ENCODE results near the gene PLEKHA7.

Gene PLEKHA7

GRCh38 chr11:16841984-16842383 is 172.2 kb downstream of the PLEKHA7 start:
- no peak for TF ChIP-seq POLR2A (IDR thresholded peaks at IDR 0.05; ENCODE audit: low read length)
- no peak for TF ChIP-seq GATA1 (IDR thresholded peaks at IDR 0.05; ENCODE audit: low read depth, low read length)
- DNase-seq = no peak

GRCh38 chr11:16841481-16841880 is 172.7 kb downstream of the PLEKHA7 start:
- DNase-seq = no peak
- no peak for TF ChIP-seq GATA1 (IDR thresholded peaks at IDR 0.05; ENCODE audit: low read depth, low read length)
- TF ChIP-seq POLR2A (IDR thresholded peaks at IDR 0.05; ENCODE audit: low read length) = no peak

- DNase-seq = no peak
- no peak for TF ChIP-seq GATA1 (IDR thresholded peaks at IDR 0.05; ENCODE audit: low read depth, low read length)
- TF ChIP-seq POLR2A (IDR thresholded peaks at IDR 0.05; ENCODE audit: low read length) = no peak
Measured at GRCh38 chr11:16840951-16841350, 173.3 kb downstream of the PLEKHA7 start.

GRCh38 chr11:16839821-16840220 is 174.4 kb downstream of the PLEKHA7 start:
- no peak for TF ChIP-seq GATA1 (IDR thresholded peaks at IDR 0.05; ENCODE audit: low read depth, low read length)
- TF ChIP-seq POLR2A (IDR thresholded peaks at IDR 0.05; ENCODE audit: low read length) = no peak
- DNase-seq = no peak

- TF ChIP-seq POLR2A (IDR thresholded peaks at IDR 0.05; ENCODE audit: low read length) = no peak
- no peak for TF ChIP-seq GATA1 (IDR thresholded peaks at IDR 0.05; ENCODE audit: low read depth, low read length)
- no peak for DNase-seq
Measured at GRCh38 chr11:16834384-16834783, 179.8 kb downstream of the PLEKHA7 start.

- TF ChIP-seq POLR2A (IDR thresholded peaks at IDR 0.05; ENCODE audit: low read length) (no peak), GATA1 (IDR thresholded peaks at IDR 0.05; ENCODE audit: low read depth, low read length) (no peak)
- no peak for DNase-seq
Measured at GRCh38 chr11:16833026-16833425, 181.2 kb downstream of the PLEKHA7 start.

GRCh38 chr11:16832193-16832539 is 182.0 kb downstream of the PLEKHA7 start:
- TF ChIP-seq POLR2A (IDR thresholded peaks at IDR 0.05; ENCODE audit: low read length) (no peak), GATA1 (IDR thresholded peaks at IDR 0.05; ENCODE audit: low read depth, low read length) (no peak)
- DNase-seq = no peak

- TF ChIP-seq GATA1 (IDR thresholded peaks at IDR 0.05; ENCODE audit: low read depth, low read length) (no peak), POLR2A (IDR thresholded peaks at IDR 0.05; ENCODE audit: low read length) (no peak)
- no peak for DNase-seq
Measured at GRCh38 chr11:16831316-16832192, 182.7 kb downstream of the PLEKHA7 start.

GRCh38 chr11:16827139-16827538 is 187.1 kb downstream of the PLEKHA7 start:
- TF ChIP-seq GATA1 (IDR thresholded peaks at IDR 0.05; ENCODE audit: low read depth, low read length) (no peak), POLR2A (IDR thresholded peaks at IDR 0.05; ENCODE audit: low read length) (no peak)
- DNase-seq = no peak

GRCh38 chr11:16825968-16826367 is 188.2 kb downstream of the PLEKHA7 start:
- no peak for DNase-seq
- TF ChIP-seq POLR2A (IDR thresholded peaks at IDR 0.05; ENCODE audit: low read length) (no peak), GATA1 (IDR thresholded peaks at IDR 0.05; ENCODE audit: low read depth, low read length) (no peak)

GRCh38 chr11:16825101-16825500 is 189.1 kb downstream of the PLEKHA7 start:
- no peak for DNase-seq
- TF ChIP-seq POLR2A (IDR thresholded peaks at IDR 0.05; ENCODE audit: low read length) = no peak
- no peak for TF ChIP-seq GATA1 (IDR thresholded peaks at IDR 0.05; ENCODE audit: low read depth, low read length)

- TF ChIP-seq GATA1 (IDR thresholded peaks at IDR 0.05; ENCODE audit: low read depth, low read length) (no peak), POLR2A (IDR thresholded peaks at IDR 0.05; ENCODE audit: low read length) (no peak)
- DNase-seq = peak; percentile 79 to 83
Measured at GRCh38 chr11:16820324-16821092, 193.7 kb downstream of the PLEKHA7 start.

- TF ChIP-seq POLR2A (IDR thresholded peaks at IDR 0.05; ENCODE audit: low read length) (no peak), GATA1 (IDR thresholded peaks at IDR 0.05; ENCODE audit: low read depth, low read length) (no peak)
Measured at GRCh38 chr11:16818284-16818683, 195.9 kb downstream of the PLEKHA7 start.

GRCh38 chr11:16817351-16817750 is 196.9 kb downstream of the PLEKHA7 start:
- DNase-seq = no peak
- TF ChIP-seq GATA1 (IDR thresholded peaks at IDR 0.05; ENCODE audit: low read depth, low read length) (no peak), POLR2A (IDR thresholded peaks at IDR 0.05; ENCODE audit: low read length) (no peak)

More at GRCh38 chr11:16818284-16818683, 195.9 kb downstream of the PLEKHA7 start:
- DNase-seq = no peak
